Measurements from ENCODE around the gene REC8.

- TF ChIP-seq TCF7L2 (IDR thresholded peaks at IDR 0.05; ENCODE audit: low read depth, low read length), result no peak
- TF ChIP-seq CTCF (IDR thresholded peaks at IDR 0.05), result no peak
- no peak for TF ChIP-seq POLR2AphosphoS5 (IDR thresholded peaks at IDR 0.05; ENCODE audit: low read depth, low read length)
- no peak for TF ChIP-seq REST (IDR thresholded peaks at IDR 0.05; ENCODE audit: insufficient read depth in 1 of 2, low read depth in 2 of 2, low read length in 1 of 2)
Measured at GRCh38 chr14:24186831-24187538, 15.1 kb downstream of the REC8 start.
